RKO (cell line): ENCODE measurements around the gene ADAMTS17.

Experiments
- DNase-seq: peaks from one replicate; pipeline ENCODE4 v3.0.0-alpha.2; 2016; ENCODE audit warnings: low spot score

ADAMTS17 gene

GRCh38 chr15:100170291-100171210, 171.2 kb downstream of the ADAMTS17 start:
- DNase-seq: no peak

- no peak for DNase-seq
Observed at GRCh38 chr15:100169615-100170290, 172.0 kb downstream of the ADAMTS17 start.

GRCh38 chr15:100168787-100169186, 173.0 kb downstream of the ADAMTS17 start:
- no peak for DNase-seq

- DNase-seq: no peak
Observed at GRCh38 chr15:100167884-100168375, 173.8 kb downstream of the ADAMTS17 start.

- DNase-seq: no peak
Observed at GRCh38 chr15:100166313-100166712, 175.5 kb downstream of the ADAMTS17 start.

- DNase-seq: no peak
Observed at GRCh38 chr15:100163961-100164360, 177.8 kb downstream of the ADAMTS17 start.

- DNase-seq: no peak
Observed at GRCh38 chr15:100160953-100161352, 180.8 kb downstream of the ADAMTS17 start.

GRCh38 chr15:100159436-100159835, 182.3 kb downstream of the ADAMTS17 start:
- DNase-seq: no peak

GRCh38 chr15:100158356-100158755, 183.4 kb downstream of the ADAMTS17 start:
- no peak for DNase-seq

GRCh38 chr15:100156201-100156600, 185.6 kb downstream of the ADAMTS17 start:
- DNase-seq: no peak

GRCh38 chr15:100154338-100154737, 187.4 kb downstream of the ADAMTS17 start:
- no peak for DNase-seq

- no peak for DNase-seq
Observed at GRCh38 chr15:100152463-100152862, 189.3 kb downstream of the ADAMTS17 start.

GRCh38 chr15:100150906-100151305, 190.9 kb downstream of the ADAMTS17 start:
- no peak for DNase-seq

GRCh38 chr15:100147828-100148227, 193.9 kb downstream of the ADAMTS17 start:
- DNase-seq: no peak

GRCh38 chr15:100143378-100143777, 198.4 kb downstream of the ADAMTS17 start:
- no peak for DNase-seq

GRCh38 chr15:100141311-100142001, 200.3 kb downstream of the ADAMTS17 start:
- DNase-seq: no peak

GRCh38 chr15:100140527-100141308, 201.1 kb downstream of the ADAMTS17 start:
- DNase-seq: no peak

- DNase-seq: no peak
Observed at GRCh38 chr15:100134586-100134985, 207.2 kb downstream of the ADAMTS17 start.

- DNase-seq: no peak
Observed at GRCh38 chr15:100134089-100134583, 207.6 kb downstream of the ADAMTS17 start.

GRCh38 chr15:100133001-100133400, 208.8 kb downstream of the ADAMTS17 start:
- DNase-seq: no peak

- no peak for DNase-seq
Observed at GRCh38 chr15:100132309-100132708, 209.5 kb downstream of the ADAMTS17 start.
